ENCODE results near the gene WDR82.

The WDR82 gene

DNA sequence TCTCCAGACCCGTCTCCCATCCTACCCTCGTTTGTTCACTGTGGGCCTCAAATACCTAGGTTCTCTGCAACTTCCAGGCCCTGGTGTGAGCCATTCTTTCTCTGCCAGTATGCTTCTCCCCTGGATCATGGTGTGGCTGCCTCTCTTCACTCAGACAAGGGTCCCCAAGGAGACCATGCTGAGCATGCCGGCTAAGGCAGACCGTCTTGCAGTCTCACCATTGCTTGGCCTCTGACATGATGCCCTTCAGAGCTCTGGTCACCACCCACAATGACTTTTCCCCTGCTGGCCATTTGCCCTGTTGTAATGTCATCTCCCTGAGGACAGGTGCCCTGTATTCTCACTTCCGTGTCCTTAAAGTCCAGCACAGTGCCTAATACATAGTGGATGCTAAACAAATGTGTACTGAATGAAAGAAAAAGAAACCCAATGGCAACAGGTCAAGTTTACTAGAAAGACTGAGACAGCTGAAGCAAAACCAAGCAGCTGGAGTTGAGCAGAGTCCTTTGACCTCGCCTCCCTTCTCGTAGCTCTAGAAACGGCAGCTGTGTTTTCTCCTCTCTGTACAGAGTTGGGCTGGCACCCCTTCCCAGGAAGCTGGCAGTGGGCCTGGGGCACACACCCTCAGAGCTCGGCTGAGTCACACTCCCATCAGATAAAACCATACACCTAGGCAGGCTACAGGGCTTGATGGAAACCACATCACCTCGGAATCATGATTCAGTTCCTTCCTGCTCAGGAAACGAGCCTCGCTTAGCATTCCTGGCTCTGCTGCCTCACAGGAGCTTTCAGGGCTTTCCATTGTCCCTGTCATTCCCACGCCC, 61.7 kb downstream of the WDR82 start:
- Mint-ChIP-seq H3K27ac (peak overlapping the region; percentile 52), H3K36me3 (ENCODE audit: low read depth) (peaks cover 40% of the 10 kb centered on the region), H3K27me3 (ENCODE audit: low read depth, poor library complexity) (peaks cover 2% of the 10 kb centered on the region), H3K9me3 (no peaks in the 10 kb centered on the region), H3K4me3 (no peak overlapping the region), H3K4me1 (peaks cover 31% of the 10 kb centered on the region)
- TF ChIP-seq, protein P1, sequence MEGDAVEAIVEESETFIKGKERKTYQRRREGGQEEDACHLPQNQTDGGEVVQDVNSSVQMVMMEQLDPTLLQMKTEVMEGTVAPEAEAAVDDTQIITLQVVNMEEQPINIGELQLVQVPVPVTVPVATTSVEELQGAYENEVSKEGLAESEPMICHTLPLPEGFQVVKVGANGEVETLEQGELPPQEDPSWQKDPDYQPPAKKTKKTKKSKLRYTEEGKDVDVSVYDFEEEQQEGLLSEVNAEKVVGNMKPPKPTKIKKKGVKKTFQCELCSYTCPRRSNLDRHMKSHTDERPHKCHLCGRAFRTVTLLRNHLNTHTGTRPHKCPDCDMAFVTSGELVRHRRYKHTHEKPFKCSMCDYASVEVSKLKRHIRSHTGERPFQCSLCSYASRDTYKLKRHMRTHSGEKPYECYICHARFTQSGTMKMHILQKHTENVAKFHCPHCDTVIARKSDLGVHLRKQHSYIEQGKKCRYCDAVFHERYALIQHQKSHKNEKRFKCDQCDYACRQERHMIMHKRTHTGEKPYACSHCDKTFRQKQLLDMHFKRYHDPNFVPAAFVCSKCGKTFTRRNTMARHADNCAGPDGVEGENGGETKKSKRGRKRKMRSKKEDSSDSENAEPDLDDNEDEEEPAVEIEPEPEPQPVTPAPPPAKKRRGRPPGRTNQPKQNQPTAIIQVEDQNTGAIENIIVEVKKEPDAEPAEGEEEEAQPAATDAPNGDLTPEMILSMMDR (IDR thresholded peaks at IDR 0.05), result no peak
- DNase-seq, result no peak

DNA sequence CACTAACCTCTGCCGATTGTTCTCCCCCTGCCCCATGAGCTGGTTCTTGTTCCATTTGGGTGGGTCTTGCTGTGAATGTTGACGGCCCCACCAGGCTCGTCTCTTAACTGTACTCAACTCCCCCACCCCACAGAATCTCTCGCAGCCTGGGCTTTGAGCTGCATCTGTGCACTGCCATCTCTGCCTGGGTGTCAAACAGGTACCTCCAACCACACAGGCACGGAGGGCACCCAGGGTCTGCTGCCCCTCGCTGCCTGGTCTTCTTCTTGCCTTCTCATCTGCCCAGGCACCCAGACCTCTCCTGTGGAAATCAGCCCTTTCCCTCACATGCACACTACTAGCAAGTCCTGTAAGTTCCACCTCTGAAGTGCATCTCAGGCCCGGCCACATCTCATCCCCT, 63.1 kb downstream of the WDR82 start:
- H3K9me3 Mint-ChIP-seq, result no peaks in the 10 kb centered on the region
- peak overlapping the region; percentile 37 for H3K27ac Mint-ChIP-seq
- peaks cover 51% of the 10 kb centered on the region for H3K36me3 Mint-ChIP-seq (ENCODE audit: low read depth)
- TF ChIP-seq, protein P1 (IDR thresholded peaks at IDR 0.05), result no peak
- H3K27me3 Mint-ChIP-seq (ENCODE audit: low read depth, poor library complexity), result peaks cover 2% of the 10 kb centered on the region
- peaks cover 27% of the 10 kb centered on the region for H3K4me1 Mint-ChIP-seq
- H3K4me3 Mint-ChIP-seq, result no peak overlapping the region
- DNase-seq, result no peak

DNA sequence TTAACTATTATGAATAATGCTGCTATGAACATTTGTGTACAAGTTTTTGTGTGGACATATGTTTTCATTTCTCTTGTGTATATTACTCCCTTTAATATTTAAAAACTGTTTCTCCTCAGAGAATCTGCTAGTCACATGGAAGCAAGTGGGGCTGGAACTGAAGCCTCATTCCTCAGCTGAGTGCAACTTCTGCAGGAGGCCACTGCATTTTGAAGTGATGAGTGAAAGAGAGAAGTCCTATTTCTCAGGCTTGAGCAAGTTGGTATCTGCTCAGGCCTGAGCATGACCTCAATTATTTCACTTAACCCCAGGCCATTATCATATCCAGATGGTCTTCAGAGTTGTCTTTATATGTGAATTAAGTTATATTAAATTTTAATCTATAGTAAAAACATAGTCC, 64.5 kb downstream of the WDR82 start:
- DNase-seq, result no peak
- Mint-ChIP-seq H3K27me3 (ENCODE audit: low read depth, poor library complexity) (peaks cover 2% of the 10 kb centered on the region), H3K4me1 (peaks cover 19% of the 10 kb centered on the region), H3K27ac (no peak overlapping the region), H3K36me3 (ENCODE audit: low read depth) (peaks cover 65% of the 10 kb centered on the region), H3K9me3 (no peaks in the 10 kb centered on the region), H3K4me3 (no peak overlapping the region)
- TF ChIP-seq, protein P1 (IDR thresholded peaks at IDR 0.05), result no peak

DNA sequence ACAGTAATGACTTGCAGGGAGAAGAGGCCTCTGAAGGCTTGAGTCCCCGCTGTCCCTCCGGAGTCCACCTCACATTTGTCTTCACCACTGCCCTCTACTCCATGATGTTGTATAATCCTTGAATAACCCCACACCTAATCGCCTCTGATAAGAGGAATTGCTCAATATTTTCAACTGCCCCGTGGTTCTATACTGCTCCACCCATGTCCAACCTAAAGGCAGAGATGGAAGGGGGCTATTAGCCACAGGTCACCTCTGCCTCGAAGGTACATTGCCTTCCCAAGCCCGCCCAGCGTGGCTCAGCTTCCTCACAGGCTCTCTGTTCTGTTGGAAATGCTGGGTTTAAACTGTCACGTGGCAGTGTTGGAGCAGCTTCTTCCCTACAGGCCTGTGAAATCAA, 65.4 kb downstream of the WDR82 start:
- H3K36me3 Mint-ChIP-seq (ENCODE audit: low read depth), result peaks cover 73% of the 10 kb centered on the region
- H3K4me3 Mint-ChIP-seq, result no peak overlapping the region
- DNase-seq, result no peak
- TF ChIP-seq, protein P1 (IDR thresholded peaks at IDR 0.05), result no peak
- H3K4me1 Mint-ChIP-seq, result peaks cover 10% of the 10 kb centered on the region
- no peaks in the 10 kb centered on the region for H3K9me3 Mint-ChIP-seq
- no peak overlapping the region for H3K27ac Mint-ChIP-seq
- H3K27me3 Mint-ChIP-seq (ENCODE audit: low read depth, poor library complexity), result peaks cover 2% of the 10 kb centered on the region

DNA sequence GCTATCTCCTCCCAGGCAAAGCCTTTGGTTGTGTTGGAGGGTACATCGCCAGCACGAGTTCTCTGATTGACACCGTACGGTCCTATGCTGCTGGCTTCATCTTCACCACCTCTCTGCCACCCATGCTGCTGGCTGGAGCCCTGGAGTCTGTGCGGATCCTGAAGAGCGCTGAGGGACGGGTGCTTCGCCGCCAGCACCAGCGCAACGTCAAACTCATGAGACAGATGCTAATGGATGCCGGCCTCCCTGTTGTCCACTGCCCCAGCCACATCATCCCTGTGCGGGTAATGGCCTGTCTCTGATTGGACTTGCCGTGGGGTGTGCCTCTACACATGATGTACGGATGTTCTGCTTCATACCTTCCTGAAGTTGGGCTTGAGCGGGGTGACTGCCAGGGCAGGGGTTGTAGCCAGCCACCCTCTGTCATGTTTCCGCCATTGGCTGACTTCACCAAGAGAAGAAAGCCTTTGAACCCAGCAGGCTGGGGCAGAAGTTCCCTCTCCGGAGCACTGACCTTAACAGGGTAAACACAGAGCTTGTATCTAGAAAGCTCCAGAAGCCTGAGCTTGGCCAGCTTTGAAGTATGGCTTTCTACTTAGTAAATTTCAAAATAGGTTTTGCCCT, 67.1 kb downstream of the WDR82 start:
- DNase-seq, result no peak
- H3K36me3 Mint-ChIP-seq (ENCODE audit: low read depth), result peaks cover 83% of the 10 kb centered on the region
- peaks cover 2% of the 10 kb centered on the region for H3K27me3 Mint-ChIP-seq (ENCODE audit: low read depth, poor library complexity)
- H3K9me3 Mint-ChIP-seq, result no peaks in the 10 kb centered on the region
- TF ChIP-seq, protein P1 (IDR thresholded peaks at IDR 0.05), result no peak
- H3K27ac Mint-ChIP-seq, result no peak overlapping the region
- no peaks in the 10 kb centered on the region for H3K4me1 Mint-ChIP-seq
- H3K4me3 Mint-ChIP-seq, result no peak overlapping the region
